ENCODE measurements around the gene DPAGT1. TPM values are rescaled to one million over a fixed set of nuclear protein-coding genes. Genes with fewer than 3 reads are reported as not detected.

Gene DPAGT1
- total RNA-seq, 4 donors from 2014 or later: 2.8 to 30.6 (median 16.9) TPM

GRCh38 chr11:119111361-119111925, 9.8 kb upstream of the DPAGT1 start:
- TF ChIP-seq, protein P1, sequence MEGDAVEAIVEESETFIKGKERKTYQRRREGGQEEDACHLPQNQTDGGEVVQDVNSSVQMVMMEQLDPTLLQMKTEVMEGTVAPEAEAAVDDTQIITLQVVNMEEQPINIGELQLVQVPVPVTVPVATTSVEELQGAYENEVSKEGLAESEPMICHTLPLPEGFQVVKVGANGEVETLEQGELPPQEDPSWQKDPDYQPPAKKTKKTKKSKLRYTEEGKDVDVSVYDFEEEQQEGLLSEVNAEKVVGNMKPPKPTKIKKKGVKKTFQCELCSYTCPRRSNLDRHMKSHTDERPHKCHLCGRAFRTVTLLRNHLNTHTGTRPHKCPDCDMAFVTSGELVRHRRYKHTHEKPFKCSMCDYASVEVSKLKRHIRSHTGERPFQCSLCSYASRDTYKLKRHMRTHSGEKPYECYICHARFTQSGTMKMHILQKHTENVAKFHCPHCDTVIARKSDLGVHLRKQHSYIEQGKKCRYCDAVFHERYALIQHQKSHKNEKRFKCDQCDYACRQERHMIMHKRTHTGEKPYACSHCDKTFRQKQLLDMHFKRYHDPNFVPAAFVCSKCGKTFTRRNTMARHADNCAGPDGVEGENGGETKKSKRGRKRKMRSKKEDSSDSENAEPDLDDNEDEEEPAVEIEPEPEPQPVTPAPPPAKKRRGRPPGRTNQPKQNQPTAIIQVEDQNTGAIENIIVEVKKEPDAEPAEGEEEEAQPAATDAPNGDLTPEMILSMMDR (IDR thresholded peaks at IDR 0.05): no peak
- no peak for TF ChIP-seq POLR2A (IDR thresholded peaks at IDR 0.05)
- no peaks in the 10 kb centered on the region for H3K27me3 ChIP-seq
- peaks cover 0 to 3% of the 10 kb centered on the region in 2 donors for H3K4me1 ChIP-seq
- no peak for DNase-seq
- intact Hi-C loops (cut with DNase I; ENCODE audit: low total_unique reads): no loop called here
- no peak overlapping the region for H3K27ac ChIP-seq
- H3K36me3 ChIP-seq: no peaks in the 10 kb centered on the region
- no peaks in the 10 kb centered on the region for H3K9me3 ChIP-seq
- no peak overlapping the region for H3K4me3 ChIP-seq

GRCh38 chr11:119110439-119110838, 8.8 kb upstream of the DPAGT1 start:
- Histone ChIP-seq H3K27me3 (no peaks in the 10 kb centered on the region), H3K4me1 (peaks cover 0 to 4% of the 10 kb centered on the region in 2 donors), H3K4me3 (no peak overlapping the region), H3K27ac (no peak overlapping the region), H3K9me3 (no peaks in the 10 kb centered on the region), H3K36me3 (no peaks in the 10 kb centered on the region)
- TF ChIP-seq, protein P1 (IDR thresholded peaks at IDR 0.05): no peak
- TF ChIP-seq POLR2A (IDR thresholded peaks at IDR 0.05): no peak
- intact Hi-C loops (cut with DNase I; ENCODE audit: low total_unique reads): no loop called here
- DNase-seq: no peak

DNA sequence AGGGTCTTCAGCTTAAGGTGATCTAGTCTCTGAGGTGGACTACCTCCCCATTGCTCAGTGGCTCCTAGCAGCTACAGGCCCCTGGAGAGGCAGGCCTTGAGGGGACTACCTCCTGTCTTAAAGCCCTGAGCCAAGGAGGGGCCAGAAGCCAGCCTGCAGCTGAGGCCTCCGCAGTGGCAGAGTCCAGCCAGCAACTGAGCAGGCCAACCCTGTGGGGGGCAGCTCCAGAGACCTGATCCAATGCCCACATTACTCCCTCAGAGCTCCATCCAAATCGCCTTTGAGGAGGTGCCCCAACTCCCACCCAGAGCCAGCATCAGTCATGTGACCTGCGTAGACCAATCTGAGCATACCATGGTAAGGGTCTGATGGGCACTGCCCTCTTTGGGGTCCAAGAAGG, 8.2 kb upstream of the DPAGT1 start:
- Histone ChIP-seq H3K4me1 (peaks cover 0 to 4% of the 10 kb centered on the region in 2 donors), H3K27ac (no peak overlapping the region), H3K4me3 (no peak overlapping the region), H3K36me3 (no peaks in the 10 kb centered on the region), H3K27me3 (no peaks in the 10 kb centered on the region), H3K9me3 (no peaks in the 10 kb centered on the region)
- TF ChIP-seq, protein P1 (IDR thresholded peaks at IDR 0.05): no peak
- TF ChIP-seq POLR2A (IDR thresholded peaks at IDR 0.05): no peak
- intact Hi-C loops (cut with DNase I; ENCODE audit: low total_unique reads): no loop called here
- no peak for DNase-seq

- TF ChIP-seq, protein P1 (IDR thresholded peaks at IDR 0.05): no peak
- TF ChIP-seq POLR2A (IDR thresholded peaks at IDR 0.05): no peak
- intact Hi-C loops (cut with DNase I; ENCODE audit: low total_unique reads): no loop called here
- H3K27me3 ChIP-seq: no peaks in the 10 kb centered on the region
- DNase-seq: no peak
- H3K4me1 ChIP-seq: peaks cover 0 to 4% of the 10 kb centered on the region in 2 donors
- H3K4me3 ChIP-seq: no peak overlapping the region
- H3K9me3 ChIP-seq: no peaks in the 10 kb centered on the region
- no peaks in the 10 kb centered on the region for H3K36me3 ChIP-seq
- no peak overlapping the region for H3K27ac ChIP-seq
Measured at GRCh38 chr11:119108857-119109221, 7.2 kb upstream of the DPAGT1 start.

DNA sequence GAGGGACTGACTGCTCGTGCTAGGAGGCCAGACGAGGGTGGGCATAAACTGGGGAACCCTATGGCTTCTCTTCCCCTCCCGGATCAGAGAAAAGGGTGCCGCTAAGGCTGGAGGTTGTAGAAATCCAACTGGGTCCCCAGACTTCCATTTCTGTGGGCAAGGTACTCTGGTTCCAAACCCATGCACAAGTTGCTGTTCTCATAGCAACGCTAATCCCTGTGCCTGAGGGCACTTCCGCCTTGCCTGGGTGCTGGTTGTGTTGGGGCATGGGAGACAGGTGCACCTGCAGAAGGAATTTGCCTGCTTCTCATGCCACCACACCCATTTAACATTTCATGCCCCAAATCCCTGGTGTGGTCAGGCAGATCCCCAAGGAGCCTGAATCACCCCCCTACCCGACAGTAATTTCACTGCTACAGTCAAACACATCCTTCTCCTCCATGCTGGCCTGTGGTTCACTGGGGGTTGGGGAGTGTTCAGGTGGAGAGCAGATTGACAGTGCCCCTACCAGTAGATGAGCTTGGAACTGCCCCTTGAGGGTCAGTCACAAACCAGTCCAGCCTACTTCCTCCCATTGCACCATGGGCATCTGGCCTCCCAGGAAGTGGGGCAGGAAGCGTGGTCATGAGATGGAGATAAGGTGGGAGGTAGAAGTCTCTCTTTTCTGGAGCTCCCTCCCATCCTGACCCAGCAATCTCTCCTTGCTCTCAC, 6.6 kb upstream of the DPAGT1 start:
- Histone ChIP-seq H3K4me1 (peaks cover 0 to 4% of the 10 kb centered on the region in 2 donors), H3K9me3 (no peaks in the 10 kb centered on the region), H3K4me3 (peak overlapping the region; percentile 47 to 96), H3K27me3 (no peaks in the 10 kb centered on the region), H3K36me3 (no peaks in the 10 kb centered on the region), H3K27ac (peak overlapping the region in 1 of 2 donors; percentile 85)
- intact Hi-C loops (cut with DNase I; ENCODE audit: low total_unique reads): no loop called here
- no peak for DNase-seq
- TF ChIP-seq, protein P1 (IDR thresholded peaks at IDR 0.05): no peak

Measured in uterus (tissue), 4 donors.